Measurements from ENCODE around the gene FSCN2.

GRCh38 chr17:81511804-81512561, 16.2 kb upstream of the FSCN2 start:
- no peak for TF ChIP-seq CTCF (IDR thresholded peaks at IDR 0.05 in 4 of 5, conservative IDR thresholded peaks at IDR 0.05 in 1 of 5)
- TF ChIP-seq POLR2A (IDR thresholded peaks at IDR 0.05) = peak in 1 of 2 donors; percentile 1
